HG02623 (cell line): ENCODE results near the gene ACRBP.

Source experiments
- ATAC-seq: cut with Tn5 transposase; IDR thresholded peaks from one replicate; pipeline ENCODE4 v1.9.1; 2021; ENCODE audit warnings: moderate library complexity; ENCODE audit not compliant: unreplicated experiment

ACRBP gene

GRCh38 chr12:6650832-6651231, 3.6 kb upstream of the ACRBP start:
- ATAC-seq = no peak

- ATAC-seq = no peak
Measured at GRCh38 chr12:6646276-6647082, 753 bp downstream of the ACRBP start.

DNA sequence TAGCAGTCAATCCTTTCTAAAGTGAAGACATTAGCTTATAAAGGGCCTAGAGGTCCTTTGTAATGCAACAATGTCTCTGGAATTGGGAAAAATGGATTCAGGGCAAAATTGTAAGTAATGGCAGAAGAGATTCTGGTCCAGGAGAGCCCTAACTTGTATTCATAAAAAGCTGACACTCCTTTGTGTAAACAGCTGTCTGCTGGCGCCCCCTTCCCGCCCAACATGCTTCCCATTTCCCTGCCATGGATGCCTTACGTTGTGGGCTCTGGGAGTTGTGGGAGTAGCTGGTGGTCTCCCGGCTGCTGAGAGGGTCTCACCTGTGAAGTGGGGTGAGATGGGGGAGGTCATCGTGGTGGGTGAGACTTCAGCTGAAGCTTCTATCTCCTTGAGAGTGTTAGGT, 2.3 kb downstream of the ACRBP start:
- ATAC-seq = no peak

DNA sequence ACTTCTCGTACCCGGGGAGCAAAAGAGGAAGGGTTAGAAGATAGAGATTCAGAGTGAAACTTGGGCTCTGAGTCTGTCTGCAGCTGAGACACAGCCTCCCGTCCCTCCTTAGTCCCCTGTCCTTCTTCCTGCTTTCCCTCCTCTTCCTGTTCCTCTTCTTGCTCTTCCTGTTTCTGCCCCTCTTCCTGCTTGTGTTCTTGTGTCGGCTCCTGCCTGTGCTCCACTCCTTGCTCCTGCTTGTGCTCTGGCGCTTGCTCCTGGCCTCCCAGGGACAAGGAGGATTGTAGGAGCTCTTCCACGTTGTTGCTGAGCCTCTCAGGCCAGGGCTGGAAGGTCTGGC, 3.0 kb downstream of the ACRBP start:
- ATAC-seq = no peak

DNA sequence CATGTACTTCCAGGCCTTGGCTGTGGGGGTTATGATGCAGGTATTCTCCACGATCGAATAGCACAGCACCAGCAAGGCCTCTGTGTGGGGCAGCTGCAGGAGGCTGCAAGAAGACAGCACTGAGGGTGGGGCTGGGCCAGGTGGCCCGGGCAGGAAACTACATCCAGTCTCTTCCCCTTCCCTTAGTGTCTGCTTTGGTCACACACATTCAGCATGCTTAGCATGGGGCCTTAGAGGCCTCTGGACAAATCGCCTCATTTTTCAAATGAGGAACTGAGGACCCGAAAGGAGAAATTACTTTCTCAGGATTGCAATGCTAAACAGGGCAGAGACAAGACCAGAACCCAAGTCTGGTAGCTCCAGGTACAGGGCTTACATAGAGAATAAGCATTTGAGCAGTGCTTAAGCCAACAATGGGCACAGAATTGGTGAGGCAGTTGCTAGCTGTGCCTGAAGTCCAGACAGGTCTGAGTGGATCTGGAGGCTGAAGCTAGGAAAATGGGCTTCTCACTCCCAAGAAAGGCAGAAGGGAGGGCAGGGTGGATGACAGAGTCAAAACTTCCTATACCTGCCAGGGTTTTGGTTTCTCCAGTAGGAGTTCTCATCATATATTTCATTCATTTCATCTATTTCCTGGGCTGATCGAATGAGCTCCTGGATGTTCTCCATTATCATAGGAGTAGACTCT, 3.5 kb downstream of the ACRBP start:
- no peak for ATAC-seq

- ATAC-seq = no peak
Measured at GRCh38 chr12:6641131-6641530, 6.1 kb downstream of the ACRBP start.

DNA sequence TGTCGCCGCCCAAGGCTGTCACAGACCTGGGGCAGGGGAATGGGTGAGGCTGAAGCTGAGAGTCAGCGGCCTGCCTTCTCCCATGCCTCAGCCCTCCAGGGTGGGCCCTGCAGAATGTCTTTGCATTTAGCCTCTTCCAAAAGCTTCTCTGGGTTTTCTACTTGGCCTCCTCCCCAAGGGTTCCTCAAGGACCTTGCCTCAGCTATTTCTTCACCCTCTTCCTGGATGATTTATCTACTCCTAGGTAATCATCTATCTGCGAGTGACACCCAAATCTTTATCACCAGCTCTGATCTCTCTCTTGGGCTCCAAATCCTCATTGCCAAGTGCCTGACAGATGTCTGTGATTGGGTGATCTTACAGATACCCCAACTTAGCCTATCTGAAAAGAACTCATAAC, 6.7 kb downstream of the ACRBP start:
- ATAC-seq = no peak

DNA sequence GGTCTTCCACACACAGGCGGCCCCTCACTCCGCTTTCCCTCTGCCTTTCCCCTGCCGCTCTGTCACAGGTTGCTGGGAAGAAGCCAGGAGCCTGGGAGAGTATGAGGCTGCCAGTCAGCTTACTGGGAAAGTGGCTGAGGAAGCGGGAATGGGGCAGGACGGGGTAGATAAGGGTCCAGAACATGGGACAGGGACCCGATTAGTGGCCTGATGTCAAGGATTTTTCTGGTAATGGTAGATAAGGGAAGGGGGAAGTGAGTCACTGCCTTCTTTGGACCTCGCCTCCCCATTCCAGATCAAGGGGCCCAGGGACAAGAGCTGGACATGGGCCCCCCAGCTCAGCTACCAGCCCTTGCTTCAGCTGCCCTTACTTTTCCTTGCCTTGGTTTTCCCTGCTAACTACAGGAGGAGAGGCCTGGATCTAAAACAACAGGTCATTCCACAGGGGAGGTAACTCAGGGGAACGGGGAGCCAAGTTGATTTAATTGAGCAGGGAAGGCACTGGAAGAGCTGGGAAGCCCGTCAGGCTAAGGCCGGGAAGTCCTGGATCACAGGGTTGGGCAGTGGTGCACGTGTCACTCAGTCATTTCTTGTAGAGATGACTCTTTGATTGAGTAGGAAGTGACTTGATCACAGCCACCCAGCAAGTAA, 8.0 kb downstream of the ACRBP start:
- ATAC-seq = no peak

GRCh38 chr12:6638305-6638704, 8.9 kb downstream of the ACRBP start:
- ATAC-seq = no peak

GRCh38 chr12:6635856-6636531, 11.2 kb downstream of the ACRBP start, which contains the start of gene LPAR5:
LPAR5 (minus strand) TSS chr12:6635959; CDS start chr12:6621248, 14,711 bp downstream.
- ATAC-seq = no peak

DNA sequence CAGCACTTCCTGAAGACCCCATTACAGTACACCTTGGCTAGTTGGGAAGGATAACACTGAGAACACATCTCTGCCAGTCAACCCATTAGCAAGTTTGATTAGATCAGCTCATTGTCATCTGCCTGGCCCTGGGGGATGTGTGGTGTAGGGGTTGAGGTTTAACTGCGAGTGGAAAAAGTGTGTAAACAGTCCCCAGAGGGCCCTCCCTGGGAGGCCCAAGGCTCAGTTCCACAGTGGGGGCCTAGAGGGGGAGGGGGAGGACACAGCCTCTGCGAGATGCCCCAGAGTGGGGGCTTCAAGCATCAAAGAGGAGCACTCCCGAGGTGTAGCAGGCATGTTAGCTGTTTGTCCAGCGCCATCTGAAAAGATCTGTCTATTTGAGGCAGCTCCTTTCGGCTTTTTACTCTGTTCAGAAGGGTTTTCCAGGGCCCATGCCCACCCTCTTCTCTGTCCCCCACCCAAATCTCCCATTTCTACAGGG, 11.8 kb downstream of the ACRBP start:
- ATAC-seq = no peak

DNA sequence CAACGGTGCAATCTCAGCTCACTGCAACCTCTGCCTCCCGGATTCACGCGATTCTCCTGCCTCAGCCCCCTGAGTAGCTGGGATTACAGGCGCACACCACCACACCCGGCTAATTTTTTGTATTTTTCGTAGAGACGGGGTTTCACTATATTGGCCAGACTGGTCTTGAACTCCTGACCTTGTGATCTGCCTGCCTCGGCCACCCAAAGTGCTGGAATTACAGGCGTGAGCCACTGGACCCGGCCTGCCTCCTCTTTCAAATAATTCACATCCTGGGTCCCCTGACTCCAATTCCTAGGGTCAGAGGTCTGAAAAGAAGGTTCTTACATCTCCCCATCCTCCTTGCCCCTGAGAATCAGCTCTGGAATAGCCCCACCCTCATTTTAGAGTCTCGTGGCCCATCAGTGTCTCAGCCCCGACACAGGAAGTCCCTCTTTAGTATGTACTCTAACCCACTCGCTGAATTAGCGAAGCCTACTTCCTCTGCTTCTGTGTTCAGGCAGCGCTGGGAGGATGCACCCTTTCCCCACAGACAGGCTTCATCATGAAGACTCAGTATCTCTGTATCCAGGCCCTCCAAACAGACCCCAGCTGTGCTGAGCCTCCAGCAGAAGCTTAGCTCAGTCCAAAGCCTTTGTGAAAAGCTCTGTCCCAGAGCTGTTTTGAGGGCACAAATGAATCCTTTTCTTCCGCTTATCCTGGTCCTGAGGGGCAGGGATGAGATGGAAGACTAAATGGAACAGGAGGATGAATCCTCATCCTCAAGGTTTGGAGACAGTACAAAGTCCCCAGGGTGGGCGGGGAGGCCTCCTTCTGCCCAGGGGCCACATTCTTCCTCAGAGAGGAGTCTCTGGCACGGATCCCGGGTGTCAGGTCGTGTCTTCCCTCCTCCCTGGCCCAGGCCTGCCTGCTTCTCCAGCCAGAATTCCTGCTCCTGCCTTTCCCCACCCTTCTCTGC, 14.9 kb downstream of the ACRBP start:
- peak; percentile 67 for ATAC-seq

DNA sequence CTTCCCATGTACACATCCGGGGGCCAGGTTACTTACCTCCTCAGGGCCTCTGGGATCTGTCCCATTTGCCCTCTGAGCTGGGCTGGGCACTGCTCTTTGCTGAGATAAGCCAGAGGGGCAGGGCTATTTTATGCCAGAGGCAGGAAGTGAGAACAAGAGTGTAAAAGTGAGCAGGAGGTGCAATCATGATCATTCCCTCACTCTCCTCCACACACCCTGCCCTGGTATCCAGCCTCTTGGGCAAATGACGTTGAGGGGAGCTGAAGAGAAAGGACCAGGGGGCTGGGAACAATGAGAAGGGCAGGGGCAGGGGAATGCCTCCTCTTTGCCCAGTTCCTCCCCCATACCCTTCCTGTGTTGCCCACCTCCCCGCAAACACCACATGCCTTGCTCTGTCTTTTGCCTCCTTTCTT, 15.7 kb downstream of the ACRBP start:
- ATAC-seq = no peak

GRCh38 chr12:6630736-6631135, 16.5 kb downstream of the ACRBP start:
- ATAC-seq = no peak

- ATAC-seq = no peak
Measured at GRCh38 chr12:6627616-6628015, 19.6 kb downstream of the ACRBP start.

DNA sequence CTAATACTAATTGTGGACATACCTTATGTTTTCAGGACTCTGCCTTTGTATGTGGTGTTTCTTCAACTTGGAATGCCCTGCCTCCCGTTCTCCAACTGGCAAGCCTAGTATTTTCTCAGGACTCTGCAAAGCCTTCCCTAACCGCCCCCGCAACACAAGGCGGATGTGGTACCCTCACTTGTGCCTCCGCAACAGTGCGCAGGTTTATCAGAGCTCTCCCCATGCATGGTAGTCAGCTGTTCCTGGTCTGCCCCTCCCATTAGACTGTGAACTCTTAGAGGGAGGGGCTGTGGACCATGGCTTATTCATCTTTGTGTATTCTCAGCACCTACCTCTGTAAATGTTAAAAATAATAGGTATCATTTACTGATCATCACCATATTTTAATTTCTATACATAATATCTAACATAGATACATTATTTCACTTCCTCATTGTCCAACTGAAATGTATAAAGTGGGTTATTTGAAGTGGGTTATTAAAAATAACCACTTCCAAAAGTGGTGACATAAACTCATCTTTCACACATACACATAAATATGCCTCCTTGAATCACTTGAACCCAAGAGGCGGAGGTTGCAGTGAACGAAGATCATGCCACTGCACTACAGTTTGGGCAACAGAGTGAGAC, 20.5 kb downstream of the ACRBP start:
- ATAC-seq = no peak

- ATAC-seq = no peak
Measured at GRCh38 chr12:6620885-6621274, 26.4 kb downstream of the ACRBP start.

DNA sequence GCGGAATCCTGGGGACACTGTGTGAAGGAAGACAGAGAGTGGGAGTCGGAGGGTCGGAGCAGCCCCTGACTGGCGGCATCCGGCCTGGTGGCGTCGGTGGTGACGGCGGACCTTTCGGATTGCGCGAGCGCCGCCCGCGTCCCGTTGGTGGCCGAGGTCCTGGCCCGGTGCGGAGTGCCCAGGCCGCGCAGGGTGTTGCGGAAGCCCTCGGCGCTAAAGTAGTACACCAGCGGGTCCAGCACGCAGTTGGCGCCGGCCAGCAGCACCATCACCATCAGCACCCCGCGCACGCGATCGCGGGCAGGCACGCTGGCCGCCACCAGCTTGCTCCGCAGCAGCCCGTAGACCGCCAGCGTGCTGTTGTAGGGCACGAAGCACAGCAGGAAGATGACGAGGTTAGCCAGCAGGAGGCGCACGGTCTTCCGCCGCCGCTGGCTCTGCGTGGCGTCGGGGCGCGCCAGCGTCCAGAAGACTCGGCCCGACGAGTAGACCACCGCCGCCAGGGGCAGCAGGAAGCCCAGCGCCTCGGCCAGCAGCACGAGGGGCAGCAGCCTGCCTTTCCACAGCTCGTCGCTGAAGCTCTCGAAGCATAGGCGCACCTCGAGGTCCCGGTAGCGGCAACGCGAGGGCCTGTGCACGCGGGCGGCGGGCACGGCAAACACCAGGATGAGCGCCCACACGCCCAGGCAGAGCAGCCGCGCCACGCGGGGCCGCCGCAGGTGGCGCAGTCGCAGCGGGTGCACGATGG, 26.9 kb downstream of the ACRBP start:
- no peak for ATAC-seq
